HepG2 (cell line): ENCODE measurements around the gene CPNE1. TPM values are rescaled to one million over a fixed set of nuclear protein-coding genes. Genes with fewer than 3 reads are reported as not detected.

Source experiments
- ATF6 ChIP-seq: sonication (generic); formaldehyde crosslinking; conservative IDR thresholded peaks from 2 replicates; pipeline ENCODE4 v1.4.0; 2020; ENCODE audit warnings: missing genetic modification reagents
- CENPX ChIP-seq: sonication (generic); formaldehyde crosslinking; IDR thresholded peaks from 2 replicates; pipeline ENCODE4 v1.9.0; 2021; ENCODE audit warnings: mild to moderate bottlenecking, missing genetic modification reagents, moderate library complexity
- HOXA5 ChIP-seq: sonication (generic); formaldehyde crosslinking; IDR thresholded peaks from 2 replicates; pipeline ENCODE4 v1.4.0; 2020; ENCODE audit warnings: missing genetic modification reagents
- IRF1 ChIP-seq: sonication (generic); formaldehyde crosslinking; IDR thresholded peaks from 2 replicates; pipeline ENCODE4 v1.4.0; 2020; ENCODE audit warnings: low read depth, mild to moderate bottlenecking, missing genetic modification reagents
- MIER2 ChIP-seq: IDR thresholded peaks from 2 replicates; pipeline ENCODE4 v1.6.1; 2016; ENCODE audit warnings: missing biosample characterization, missing genetic modification reagents
- MXD1 ChIP-seq: sonication (generic); formaldehyde crosslinking; IDR thresholded peaks from 2 replicates; pipeline ENCODE4 v1.4.0; 2020; ENCODE audit warnings: mild to moderate bottlenecking, missing genetic modification reagents
- NAIF1 ChIP-seq: sonication (generic); formaldehyde crosslinking; IDR thresholded peaks from 2 replicates; pipeline ENCODE4 v1.5.0; 2020; ENCODE audit warnings: mild to moderate bottlenecking, missing genetic modification reagents, borderline replicate concordance
- NR2F6 ChIP-seq, 2 experiments: IDR thresholded peaks; 2 replicates each; pipeline ENCODE4 v1.6.1; 2016; ENCODE audit warnings: antibody characterized with exemption in 1 of 2, mild to moderate bottlenecking in 1 of 2
- PAWR ChIP-seq: sonication (generic); formaldehyde crosslinking; IDR thresholded peaks from 2 replicates; pipeline ENCODE4 v1.4.0; 2020; ENCODE audit warnings: missing genetic modification reagents, mild to moderate bottlenecking, borderline replicate concordance
- RBFOX2 ChIP-seq: fragments of 200-400 bp; formaldehyde crosslinking; IDR thresholded peaks from 2 replicates; pipeline ENCODE4 v1.6.1; 2017; ENCODE audit warnings: low read depth, mild to moderate bottlenecking, low read length
- RFX1 ChIP-seq: fragments of 450-650 bp; IDR thresholded peaks from 2 replicates; pipeline ENCODE4 v1.6.1; 2017
- SYNCRIP ChIP-seq: fragments of 200-400 bp; formaldehyde crosslinking; IDR thresholded peaks from 2 replicates; pipeline ENCODE4 v1.6.1; 2018; ENCODE audit warnings: mild to moderate bottlenecking, low read depth, low read length; ENCODE audit not compliant: insufficient read depth
- ZBTB14 ChIP-seq: sonication (generic); formaldehyde crosslinking; IDR thresholded peaks from 2 replicates; pipeline ENCODE4 v1.4.0; 2020; ENCODE audit warnings: missing genetic modification reagents
- ZBTB38 ChIP-seq: sonication (generic); formaldehyde crosslinking; IDR thresholded peaks from 2 replicates; pipeline ENCODE4 v1.5.1; 2020; ENCODE audit warnings: mild to moderate bottlenecking, missing genetic modification reagents
- ZBTB4 ChIP-seq: sonication (generic); formaldehyde crosslinking; IDR thresholded peaks from 2 replicates; pipeline ENCODE4 v1.4.0; 2020; ENCODE audit warnings: missing genetic modification reagents, mild to moderate bottlenecking, borderline replicate concordance
- ZNF282 ChIP-seq: fragments of 450-650 bp; IDR thresholded peaks from 2 replicates; pipeline ENCODE4 v1.6.1; 2018; ENCODE audit not compliant: partially characterized antibody
- ZNF674 ChIP-seq: sonication (generic); formaldehyde crosslinking; IDR thresholded peaks from 2 replicates; pipeline ENCODE4 v1.5.0; 2020; ENCODE audit warnings: low read depth, mild to moderate bottlenecking, missing genetic modification reagents
- ZNF740 ChIP-seq: sonication (generic); formaldehyde crosslinking; IDR thresholded peaks from 2 replicates; pipeline ENCODE4 v1.4.0; 2020; ENCODE audit warnings: missing genetic modification reagents
- polyA plus RNA-seq, 8 experiments: library from polyadenylated mRNA; depleted of rRNA in 3 of 8; stranded (reverse) in 7 of 8; unstranded in 1 of 8; fragments of >200 nt; fragmentation: Illumina TruSeq in 4 of 8; extraction: Trizol in 4 of 8; gene quantifications; 2 replicates each; pipeline versions ENCODE4 v1.2.1 to v1.2.3, GENCODE V29; 2011 to 2016; ENCODE audit warnings: low read depth in 4 of 8, missing spikeins in 1 of 8, mixed read lengths in 1 of 8; ENCODE audit not compliant: insufficient read depth in 1 of 8
- total RNA-seq, 5 experiments: library from RNA; depleted of rRNA; stranded (reverse); fragments of >200 nt; fragmentation: Illumina TruSeq; extraction: Trizol; gene quantifications; 2 replicates each; pipeline ENCODE4 v1.2.3, GENCODE V29; 2016; ENCODE audit warnings: low read depth in 1 of 5

CPNE1 gene
- total and polyA plus RNA-seq, 2 of the 13 experiments (the other 11 are each of a cell fraction or from before 2014, with no cell fraction given) = 408 to 431 TPM

- peak; percentile 90 for TF ChIP-seq ZBTB38 (CRISPR knock-in tag)
- peak; percentile 92; the same call in 1 of the 2 replicates for TF ChIP-seq PAWR (CRISPR knock-in tag)
- TF ChIP-seq MIER2 (CRISPR knock-in tag) = no peak; the same call in 1 of the 2 replicates
- TF ChIP-seq ZNF740 = peak; percentile 87
- TF ChIP-seq NAIF1 (CRISPR knock-in tag) = 0 out of 2 replicates have a peak, but pooled peaks have one; percentile 59
- TF ChIP-seq ZNF282 = no peak
- TF ChIP-seq SYNCRIP = no peak
- TF ChIP-seq ATF6 (CRISPR knock-in tag) = peak; percentile 65
- TF ChIP-seq RBFOX2 = peak; percentile 100
- TF ChIP-seq HOXA5 (CRISPR knock-in tag) = peak; percentile 95
- no peak for TF ChIP-seq NR2F6 (IDR thresholded peaks at IDR 0.05)
- peak; percentile 75; the same call in 1 of the 2 replicates for TF ChIP-seq NR2F6 (CRISPR knock-in tag; IDR thresholded peaks at IDR 0.05)
- no peak; the same call in 1 of the 2 replicates for TF ChIP-seq ZBTB14 (CRISPR knock-in tag)
- no peak for TF ChIP-seq RFX1
- 0 out of 2 replicates have a peak, but pooled peaks have one; percentile 7 for TF ChIP-seq ZNF674 (CRISPR knock-in tag)
- no peak for TF ChIP-seq CENPX
- peak; percentile 95 for TF ChIP-seq MXD1 (CRISPR knock-in tag)
- peak; percentile 96 for TF ChIP-seq IRF1 (CRISPR knock-in tag)
- TF ChIP-seq ZBTB4 (CRISPR knock-in tag) = peak; percentile 98
Observed at GRCh38 chr20:35664466-35665206, at the start of gene CPNE1, which contains the start of gene RBM12 (continued).
